GM21619 (cell line): ENCODE results near the gene SOX13.

Experiments
- ATAC-seq: cut with Tn5 transposase; IDR thresholded peaks from one replicate; pipeline ENCODE4 v1.9.1; 2021; ENCODE audit not compliant: unreplicated experiment

Gene SOX13

DNA sequence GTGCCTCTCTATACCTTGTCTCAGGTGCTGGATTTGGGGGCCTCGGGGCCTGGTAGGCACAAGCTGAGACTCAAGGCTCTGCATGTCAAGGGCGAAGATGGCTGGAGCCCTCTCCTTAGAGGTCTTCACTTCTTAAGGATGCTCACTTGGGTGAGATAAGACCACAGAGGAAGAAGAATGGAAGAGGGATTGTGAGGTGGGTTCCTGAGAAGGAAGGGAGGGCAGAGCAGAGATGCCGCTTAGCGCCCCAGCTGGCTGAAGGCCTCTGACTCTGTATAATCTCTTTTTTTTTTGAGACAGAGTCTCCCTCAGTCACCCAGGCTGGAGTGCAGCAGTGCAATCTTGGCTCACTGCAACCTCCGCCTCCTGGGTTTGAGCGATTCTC lies 32.2 kb downstream of the SOX13 start:
- no peak for ATAC-seq

DNA sequence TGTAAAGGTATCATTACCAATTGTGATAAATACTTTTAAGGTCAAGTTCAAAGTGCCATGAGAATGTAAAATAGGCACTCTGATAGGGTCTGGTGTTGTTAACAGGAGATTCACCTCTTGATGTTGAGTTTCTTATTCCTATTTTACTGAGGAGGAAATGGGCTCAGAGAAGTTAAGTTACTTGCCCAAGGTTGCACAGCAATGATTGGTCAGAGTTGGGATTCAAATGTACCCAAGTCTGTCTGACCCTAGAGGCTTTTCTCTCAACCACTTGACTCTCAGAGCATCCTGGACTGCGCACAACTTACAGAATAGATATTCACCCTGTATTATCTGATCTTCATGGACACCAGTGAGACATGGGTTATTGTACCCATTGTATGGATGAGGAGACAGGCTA lies 33.9 kb downstream of the SOX13 start:
- ATAC-seq: no peak

DNA sequence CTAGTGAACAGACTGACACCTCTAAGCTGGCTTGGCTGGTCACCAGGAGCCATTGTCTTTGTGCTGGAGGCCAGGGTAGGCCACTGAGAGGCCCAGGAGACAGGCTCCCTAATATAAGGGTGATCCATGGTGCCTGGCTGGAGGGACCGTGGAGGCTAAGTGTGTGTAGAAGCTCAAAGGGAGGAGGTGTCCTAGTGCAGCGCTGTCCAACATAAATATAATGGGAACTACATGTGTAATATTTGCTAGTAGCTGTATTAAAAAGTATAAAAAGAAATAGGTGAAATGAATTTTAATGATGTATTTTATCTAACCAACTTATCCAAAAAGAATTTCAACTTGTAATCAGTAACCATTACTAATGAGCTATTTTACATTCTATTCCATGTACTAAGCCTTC lies 35.0 kb downstream of the SOX13 start:
- ATAC-seq: no peak

DNA sequence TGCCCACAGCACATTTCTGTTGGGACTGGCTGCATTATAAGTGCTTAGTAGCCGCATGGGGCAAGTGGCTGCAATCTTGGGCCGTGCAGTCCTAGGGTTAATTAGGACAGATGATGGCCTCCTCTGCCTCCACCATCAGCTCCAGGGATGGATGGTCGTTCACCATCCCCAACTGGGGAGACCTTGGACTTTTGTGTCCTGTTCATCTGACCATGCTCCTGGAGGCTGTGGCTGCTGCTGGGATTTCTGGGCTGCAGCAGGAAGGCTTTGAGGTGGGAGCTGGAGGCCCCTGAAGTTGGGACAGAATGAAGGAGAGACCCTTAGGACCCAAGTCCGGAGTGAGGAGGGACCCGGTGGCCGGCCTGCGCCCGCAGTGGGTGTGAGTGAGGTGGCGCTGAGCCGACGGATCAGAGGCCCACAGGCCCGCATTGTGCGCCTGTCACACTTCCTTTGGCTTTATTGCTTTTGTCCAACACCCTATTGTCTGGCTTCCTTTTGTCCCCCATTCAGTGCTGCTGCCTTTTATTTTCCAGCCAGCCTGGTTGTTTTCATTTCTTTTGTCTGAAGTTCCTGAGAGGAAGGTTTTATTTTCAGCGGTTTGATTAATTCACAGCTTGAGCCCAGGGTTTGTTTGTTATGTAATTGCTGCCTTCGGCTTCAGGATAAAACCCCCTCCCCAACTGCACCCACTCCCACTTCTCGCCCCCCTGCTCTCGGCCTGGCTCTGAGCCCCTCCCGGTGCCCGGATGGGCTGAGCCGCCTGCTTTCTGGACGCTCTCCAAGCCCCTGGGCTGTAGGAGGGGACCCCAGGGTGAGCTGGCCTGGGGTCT lies 35.6 kb downstream of the SOX13 start:
- ATAC-seq: no peak

DNA sequence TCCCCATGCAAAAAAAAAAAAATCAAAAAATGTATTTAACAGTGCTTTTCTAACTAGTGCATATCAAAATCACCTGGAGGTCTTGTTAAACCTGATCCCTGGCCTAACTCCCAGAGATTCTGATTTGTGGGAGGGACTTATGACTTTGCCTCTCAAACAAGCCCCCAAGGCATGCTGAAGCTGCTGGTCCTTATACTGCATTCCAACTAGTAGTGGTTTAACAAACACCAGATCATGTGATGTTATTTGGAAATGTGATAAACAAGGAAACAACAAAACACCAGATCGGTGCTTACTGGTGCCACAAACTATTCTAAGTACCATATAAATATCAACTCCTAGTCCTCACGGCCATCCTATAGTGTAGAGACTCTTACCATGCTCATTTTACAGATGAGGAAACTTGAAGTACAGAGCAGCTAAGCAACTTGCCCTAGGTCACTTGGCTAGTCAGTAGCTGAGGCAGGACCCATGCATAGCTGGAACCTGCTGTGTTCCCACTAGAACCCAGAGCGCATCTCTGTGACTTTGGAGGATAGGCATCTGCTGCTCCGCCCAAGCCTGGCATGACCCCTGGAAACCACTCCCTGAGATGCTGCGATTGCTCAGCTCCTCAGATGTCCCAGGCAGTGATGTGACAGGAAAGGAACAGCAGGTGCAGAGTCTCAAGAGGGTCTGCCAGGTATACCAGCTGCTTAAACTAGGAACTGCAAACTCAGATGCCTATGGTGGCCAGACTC lies 38.1 kb downstream of the SOX13 start:
- no peak for ATAC-seq

DNA sequence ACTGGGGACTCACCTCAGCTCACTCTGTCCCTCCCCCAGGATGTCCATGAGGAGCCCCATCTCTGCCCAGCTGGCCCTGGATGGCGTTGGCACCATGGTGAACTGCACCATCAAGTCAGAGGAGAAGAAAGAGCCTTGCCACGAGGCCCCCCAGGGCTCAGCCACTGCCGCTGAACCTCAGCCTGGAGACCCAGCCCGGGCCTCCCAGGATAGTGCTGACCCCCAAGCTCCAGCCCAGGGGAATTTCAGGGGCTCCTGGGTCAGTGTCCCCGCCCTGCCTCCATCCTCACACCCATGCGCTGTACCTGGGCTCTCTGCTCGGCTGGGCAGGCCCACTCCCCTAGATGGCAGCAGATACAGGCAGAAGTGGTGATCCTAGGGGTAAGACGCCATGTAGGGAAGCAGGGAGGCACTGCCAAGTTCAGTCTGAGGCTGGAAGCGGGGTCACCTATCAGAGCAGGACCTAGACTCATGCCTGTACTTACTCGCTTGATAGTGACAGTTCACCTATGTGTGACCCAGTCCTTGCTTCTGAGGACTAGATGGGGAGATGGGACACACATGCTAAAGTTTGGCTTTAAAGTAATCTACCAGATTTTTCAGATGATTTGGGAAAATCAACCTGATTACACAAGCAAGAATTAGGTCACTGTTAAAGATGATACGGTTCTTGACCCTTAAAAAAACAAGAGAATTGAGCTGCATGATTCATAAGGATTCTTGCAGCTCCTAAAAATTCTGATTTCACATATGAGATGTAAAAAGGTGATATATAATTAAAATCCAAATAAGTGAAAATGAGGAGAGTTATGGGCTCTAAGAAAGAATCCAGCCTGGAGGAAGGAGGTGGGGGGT lies 40.2 kb downstream of the SOX13 start:
- no peak for ATAC-seq

DNA sequence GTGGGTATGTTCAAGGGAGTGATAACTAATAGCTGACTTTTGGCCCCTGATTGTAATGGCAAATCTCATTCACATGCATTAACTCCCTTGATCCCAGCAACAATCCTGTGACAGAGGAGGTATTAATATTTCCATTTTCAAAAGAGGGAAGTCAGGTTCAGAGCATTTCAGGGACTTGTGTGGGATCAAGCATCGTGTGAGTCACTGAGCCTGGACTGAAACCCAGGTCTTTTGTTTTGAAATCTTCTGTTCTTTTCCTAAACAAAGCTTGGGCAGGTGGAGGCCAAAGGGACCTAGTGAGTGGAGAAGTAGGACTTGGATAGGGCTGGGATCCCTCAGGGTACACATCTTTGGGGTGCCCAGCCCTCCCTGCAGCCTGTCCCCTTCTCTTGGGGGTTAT lies 41.0 kb downstream of the SOX13 start:
- no peak for ATAC-seq

DNA sequence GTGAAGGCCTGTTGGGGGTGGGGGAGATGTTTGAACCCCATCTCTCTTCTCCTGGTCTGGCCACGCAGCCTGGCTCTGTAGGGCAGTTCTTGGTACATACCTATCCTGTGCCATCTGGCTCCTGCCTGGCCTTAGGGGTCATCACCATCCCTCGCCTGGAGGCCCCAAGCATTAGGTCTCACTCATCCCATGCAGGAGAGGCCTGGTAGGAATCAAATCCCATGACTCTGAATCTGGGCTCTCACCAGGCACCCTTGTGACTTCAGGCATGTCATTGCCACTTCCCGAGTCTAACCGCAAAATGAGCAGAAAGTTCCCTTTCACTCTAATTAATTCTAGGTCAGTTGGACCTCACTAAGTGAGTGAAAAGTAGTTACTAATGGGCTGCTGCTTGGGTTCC lies 41.7 kb downstream of the SOX13 start:
- no peak for ATAC-seq

DNA sequence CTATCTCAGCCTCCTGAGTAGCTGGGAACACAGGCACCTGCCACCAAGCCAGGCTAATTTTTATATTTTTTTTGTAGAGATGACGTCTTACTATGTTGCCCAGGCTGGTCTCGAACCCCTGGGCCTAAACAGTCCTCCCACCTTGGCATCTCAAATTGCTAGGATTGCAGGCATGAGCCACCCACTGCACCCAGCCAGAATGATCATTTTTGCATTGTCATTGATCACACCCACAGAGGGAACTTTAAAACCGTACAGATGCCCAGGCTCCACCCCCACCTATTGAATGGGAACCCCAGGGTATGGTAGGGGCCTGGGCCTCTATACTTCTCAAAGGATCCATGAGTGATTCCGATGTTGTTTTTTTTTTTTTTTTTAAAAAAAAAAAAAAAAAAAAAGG lies 42.2 kb downstream of the SOX13 start:
- no peak for ATAC-seq

DNA sequence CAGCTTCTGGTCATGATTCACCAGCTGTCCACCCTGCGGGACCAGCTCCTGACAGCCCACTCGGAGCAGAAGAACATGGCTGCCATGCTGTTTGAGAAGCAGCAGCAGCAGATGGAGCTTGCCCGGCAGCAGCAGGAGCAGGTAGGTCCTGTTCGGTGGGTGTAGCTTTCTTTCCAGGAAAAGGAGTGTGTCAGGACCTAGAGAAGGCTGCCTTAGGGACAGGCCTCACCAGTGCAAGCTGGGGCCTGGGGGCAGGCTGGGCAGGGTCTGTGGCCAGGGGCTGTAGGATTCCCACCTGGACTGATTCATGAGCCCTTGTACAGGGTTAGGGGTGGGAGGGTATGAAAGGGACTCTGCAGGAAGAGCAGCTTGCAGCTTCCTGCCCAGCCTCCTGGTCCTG lies 43.6 kb downstream of the SOX13 start:
- ATAC-seq: no peak

DNA sequence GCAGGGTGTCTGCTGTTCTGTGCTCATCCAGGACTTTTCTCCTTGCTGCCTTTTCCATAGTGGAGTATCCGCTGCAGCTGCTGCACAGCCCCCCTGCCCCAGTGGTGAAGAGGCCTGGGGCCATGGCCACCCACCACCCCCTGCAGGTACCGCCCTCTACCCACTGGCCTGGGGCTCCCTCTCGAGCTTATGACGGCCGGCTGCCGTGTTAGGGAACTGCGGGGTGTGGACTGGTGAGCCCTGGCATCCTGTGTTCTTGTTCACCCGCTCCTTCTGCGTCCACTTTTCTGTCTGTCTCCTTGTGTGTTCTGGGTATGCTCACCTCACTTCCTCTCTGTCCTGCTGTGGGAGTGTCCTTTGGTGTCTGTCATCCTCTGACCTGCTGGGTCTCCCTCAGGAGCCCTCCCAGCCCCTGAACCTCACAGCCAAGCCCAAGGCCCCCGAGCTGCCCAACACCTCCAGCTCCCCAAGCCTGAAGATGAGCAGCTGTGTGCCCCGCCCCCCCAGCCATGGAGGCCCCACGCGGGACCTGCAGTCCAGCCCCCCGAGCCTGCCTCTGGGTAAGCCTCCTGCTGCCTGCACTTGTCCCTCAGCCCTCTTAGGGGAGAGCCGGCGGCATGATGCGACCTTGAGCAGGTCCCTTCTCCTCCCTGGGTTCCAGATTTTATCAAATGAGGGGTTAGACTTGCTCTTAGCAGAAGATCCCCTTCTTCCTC lies 49.1 kb downstream of the SOX13 start:
- no peak for ATAC-seq

DNA sequence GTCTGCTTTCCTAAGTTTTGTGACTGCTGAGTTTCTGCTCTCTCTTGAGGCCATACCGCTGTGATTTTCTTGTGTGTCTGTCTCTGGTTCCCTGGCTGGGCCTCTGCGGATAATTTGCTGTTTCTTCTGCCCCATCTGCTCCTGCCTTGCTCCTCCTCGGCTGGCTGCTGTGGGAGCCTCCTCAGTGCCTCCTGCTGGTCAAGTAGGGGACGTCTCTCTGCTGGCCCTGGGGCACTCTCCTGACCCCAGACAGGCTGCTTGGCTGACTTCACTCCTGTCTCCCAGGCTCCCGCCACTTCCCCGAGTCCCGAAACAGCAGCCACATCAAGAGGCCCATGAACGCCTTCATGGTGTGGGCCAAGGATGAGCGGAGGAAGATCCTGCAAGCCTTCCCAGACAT lies 50.5 kb downstream of the SOX13 start:
- no peak for ATAC-seq

DNA sequence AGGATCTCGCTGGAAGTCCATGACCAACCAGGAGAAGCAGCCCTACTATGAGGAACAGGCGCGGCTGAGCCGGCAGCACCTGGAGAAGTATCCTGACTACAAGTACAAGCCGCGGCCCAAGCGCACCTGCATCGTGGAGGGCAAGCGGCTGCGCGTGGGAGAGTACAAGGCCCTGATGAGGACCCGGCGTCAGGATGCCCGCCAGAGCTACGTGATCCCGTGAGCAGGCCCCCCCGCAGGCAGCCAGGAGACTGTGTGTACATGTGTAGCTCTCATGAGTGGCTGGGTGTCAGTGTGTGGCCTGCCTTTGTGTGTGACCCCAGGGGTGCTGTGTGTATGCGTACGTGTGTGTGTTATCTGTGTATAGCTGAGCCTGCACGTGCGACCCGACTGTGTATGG lies 51.7 kb downstream of the SOX13 start:
- no peak for ATAC-seq

DNA sequence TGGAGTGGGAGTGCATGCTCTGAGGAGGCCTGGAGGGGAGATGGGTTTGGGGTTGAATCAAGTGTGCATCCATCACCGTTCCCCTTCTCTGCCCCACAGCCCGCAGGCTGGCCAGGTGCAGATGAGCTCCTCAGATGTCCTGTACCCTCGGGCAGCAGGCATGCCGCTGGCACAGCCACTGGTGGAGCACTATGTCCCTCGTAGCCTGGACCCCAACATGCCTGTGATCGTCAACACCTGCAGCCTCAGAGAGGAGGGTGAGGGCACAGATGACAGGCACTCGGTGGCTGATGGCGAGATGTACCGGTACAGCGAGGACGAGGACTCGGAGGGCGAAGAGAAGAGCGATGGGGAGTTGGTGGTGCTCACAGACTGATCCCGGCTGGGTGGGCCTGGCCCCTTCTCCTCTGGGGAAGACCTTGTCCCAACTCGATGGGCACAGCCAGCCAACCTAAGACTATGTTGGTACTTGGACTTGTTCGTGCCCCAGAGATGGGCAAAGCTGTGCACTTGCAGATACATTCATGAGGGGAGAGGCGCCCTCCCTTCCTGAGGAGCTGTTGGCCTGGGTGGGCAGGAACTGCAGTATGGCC lies 52.9 kb downstream of the SOX13 start:
- no peak for ATAC-seq

DNA sequence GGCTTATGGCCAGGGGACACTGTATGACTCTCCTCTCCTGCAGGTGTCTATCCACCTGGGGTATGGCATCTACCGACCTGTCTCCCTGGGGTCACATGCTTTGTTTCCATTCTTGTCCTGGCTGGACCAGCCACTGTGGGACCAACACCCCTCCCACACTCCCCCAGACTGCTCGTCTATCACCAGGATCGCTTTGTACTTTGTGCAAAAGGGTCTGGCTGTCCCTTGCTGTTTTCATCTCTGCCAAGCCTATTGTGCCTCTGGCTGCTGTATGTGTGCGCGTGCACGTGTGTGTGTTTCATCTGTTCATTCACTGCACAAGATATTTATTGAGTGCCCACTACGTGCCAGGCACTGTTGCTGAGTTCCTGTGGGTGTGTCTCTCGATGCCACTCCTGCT lies 53.5 kb downstream of the SOX13 start:
- ATAC-seq: no peak

DNA sequence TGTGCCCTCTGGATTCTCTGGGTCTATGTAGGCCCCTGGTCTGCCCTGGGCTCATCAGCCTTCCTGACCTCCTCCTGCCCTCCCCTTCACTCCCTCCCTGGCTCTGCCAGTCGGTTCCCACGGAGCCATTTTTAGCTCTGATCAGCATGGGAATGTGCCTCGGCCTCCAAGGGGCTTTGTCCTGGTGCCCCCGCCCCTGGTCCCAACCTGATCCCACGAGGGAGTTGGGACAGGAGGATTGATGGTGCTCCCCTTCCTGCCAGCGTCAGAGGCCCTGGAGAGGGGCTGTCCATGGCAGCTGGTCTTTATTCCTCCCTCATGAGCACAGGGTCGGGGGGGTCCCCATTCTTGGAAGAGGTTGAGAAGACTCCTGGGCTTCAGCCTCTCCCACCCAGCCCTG lies 54.0 kb downstream of the SOX13 start:
- no peak for ATAC-seq

DNA sequence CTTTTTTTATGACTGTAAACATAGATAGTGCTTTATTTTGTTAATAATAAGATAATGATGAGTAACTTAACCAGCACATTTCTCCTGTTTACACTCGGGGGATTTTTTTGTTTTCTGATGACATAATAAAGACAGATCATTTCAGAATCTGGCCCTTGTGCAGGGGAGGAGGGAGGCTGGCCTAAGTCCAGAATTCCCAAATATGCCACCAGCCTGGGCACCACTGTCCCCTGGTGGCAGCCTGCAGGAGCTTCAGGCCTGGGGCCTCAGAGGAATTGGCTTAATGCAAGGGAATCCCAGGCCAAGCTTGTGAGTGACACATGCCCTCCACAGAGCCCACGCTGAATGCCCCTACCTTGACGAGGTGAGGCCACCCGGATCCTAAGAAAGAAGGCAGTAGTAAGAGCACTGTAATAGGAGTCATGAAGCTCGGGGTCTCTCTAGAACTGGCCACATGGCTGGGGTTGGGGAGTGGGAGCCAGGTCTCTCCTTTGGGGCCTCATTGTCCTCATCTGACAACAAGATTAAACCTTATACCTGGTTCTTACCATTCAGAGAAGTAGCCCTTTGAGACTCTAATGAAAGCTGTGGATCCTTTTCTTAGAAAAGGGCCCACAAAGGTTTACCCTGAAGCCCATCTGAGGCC lies 54.8 kb downstream of the SOX13 start:
- no peak for ATAC-seq

DNA sequence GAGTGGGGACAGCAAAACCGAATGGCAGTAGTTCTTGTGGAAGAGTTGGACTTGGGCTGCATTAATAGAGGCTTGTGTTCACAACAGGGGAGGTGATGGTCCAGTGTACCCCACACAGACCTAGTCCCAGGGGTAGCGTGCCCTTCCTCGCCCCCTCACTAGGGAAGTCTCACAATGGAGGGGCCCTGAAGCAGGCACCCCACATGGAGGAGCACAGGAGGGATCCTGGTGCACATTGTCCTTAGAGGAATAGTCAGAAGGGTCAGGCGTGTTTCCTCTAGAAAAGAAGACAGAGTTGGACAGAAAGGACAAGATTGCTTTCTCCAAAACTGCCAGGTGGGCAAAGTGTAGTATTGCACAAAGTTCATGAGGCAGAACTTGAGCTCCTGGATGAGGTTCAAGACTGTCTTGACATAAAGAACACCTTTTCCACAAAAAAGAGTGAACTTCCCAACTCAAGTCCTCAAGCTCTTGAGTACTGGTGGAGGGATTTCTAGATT lies 55.6 kb downstream of the SOX13 start:
- no peak for ATAC-seq

DNA sequence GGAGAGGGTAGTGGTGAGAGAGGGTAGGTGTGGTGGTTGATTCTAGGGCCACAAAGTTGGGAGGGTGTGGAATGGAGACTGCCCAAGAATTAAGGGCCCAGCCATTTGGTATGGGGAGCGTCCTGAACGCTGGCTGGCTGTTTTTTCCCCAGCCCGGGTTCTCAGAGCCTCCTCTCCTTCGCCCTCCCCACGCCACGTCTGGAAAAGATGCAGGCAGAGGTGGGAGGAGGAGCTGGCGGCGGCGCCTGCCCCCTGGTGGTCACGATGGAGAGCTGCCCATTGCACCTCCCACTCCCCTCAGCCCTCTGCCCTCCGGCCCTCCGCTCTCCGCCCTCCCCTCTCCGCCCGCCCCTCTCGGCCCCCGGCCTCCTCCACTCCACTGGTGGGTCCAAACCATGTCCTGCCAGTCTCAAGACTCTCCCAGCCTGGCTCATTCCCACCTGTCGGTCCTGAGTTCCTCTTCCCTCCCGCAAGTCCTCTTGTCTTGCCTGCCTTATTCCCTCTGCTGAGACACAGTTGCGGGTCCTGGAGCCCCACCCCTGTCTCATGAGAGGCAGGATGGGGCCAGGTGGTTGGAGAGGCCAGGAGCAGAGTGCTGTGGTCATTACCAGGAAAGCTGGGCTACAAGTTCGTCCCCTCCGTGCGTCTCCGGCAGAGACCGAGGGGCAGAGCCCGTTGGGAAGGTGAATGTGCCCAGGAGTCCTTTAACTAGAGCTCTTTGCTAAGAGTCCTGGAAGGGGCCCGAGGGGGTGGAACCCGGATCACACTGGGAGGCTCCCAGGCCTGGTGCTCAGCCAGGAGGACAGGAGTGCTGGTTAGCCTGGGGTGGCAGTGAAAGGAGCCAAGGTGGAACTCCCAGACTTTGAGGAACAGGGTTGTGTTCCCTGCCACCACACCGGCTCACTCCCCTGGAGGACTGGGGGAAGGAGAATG lies 56.3 kb downstream of the SOX13 start:
- ATAC-seq: no peak
